22Rv1 (cell line): ENCODE measurements around the gene BABAM2.

Experiments used
- H3K27ac ChIP-seq: fragments of 450-650 bp; 2 replicates; pipeline ENCODE4 v1.5.1; 2017
- CTCF ChIP-seq: fragments of 450-650 bp; IDR thresholded peaks from 2 replicates; pipeline ENCODE4 v1.5.1; 2017; ENCODE audit warnings: mild to moderate bottlenecking
- ZFX ChIP-seq: fragments of 450-650 bp; IDR thresholded peaks from 2 replicates; pipeline ENCODE4 v1.6.1; 2017; ENCODE audit warnings: antibody characterized with exemption, borderline replicate concordance

Gene BABAM2

GRCh38 chr2:28375742-28376631 lies 485.5 kb downstream of the BABAM2 start:
- TF ChIP-seq CTCF (no peak), ZFX (no peak)
- no peak overlapping the region for H3K27ac ChIP-seq

- H3K27ac ChIP-seq, result no peak overlapping the region
- TF ChIP-seq CTCF (no peak), ZFX (no peak)
Observed at GRCh38 chr2:28377195-28377816, 486.8 kb downstream of the BABAM2 start.

GRCh38 chr2:28377984-28378678 lies 487.6 kb downstream of the BABAM2 start:
- no peak for TF ChIP-seq ZFX

DNA sequence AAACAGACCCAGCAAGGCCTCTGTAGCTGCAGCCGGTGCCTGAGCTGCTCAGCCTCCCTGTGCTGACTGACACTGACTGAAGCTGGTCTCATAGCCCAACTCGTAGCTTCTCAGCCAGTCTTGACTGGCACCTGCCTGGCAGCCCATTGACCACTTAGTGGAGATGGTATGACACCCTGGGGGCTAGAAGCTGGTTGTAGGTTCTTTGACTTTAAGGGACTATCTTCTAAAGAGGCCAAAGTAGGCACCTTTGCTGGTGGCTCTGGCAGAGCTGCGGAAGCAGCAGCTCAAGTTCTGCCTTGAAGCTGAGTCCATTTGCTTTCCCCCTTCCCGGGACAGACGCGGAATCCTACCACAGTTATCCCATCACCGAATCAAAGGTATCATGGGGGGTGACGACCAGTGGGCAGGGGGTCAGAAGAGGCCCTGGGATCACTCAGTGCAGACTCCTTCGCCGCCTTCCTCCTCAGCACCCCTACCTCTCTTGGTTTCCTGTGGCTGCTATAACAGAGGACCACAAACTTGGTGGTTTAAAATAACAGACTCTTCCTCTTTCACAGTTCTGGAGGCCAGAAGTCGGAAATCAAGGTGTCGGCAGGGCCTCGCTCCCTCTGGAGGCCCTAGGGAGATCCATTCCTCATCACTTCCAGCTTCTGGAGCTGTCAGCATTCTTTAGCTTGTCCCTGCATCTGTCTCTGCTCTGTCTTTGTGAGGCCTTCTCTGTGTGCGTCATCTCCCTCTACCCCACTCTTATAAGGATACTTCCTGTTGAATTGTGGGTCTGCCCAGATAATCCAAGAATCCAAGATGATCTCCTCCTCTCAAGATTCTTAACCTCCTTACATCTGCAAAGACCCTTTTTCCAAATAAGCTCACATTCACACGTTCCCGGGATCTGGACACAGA lies 488.4 kb downstream of the BABAM2 start:
- H3K27ac ChIP-seq, result no peak overlapping the region
- TF ChIP-seq CTCF (no peak), ZFX (no peak)

More at GRCh38 chr2:28377984-28378678, 487.6 kb downstream of the BABAM2 start:
- H3K27ac ChIP-seq, result no peak overlapping the region

GRCh38 chr2:28380219-28380618 lies 489.7 kb downstream of the BABAM2 start:
- H3K27ac ChIP-seq, result no peak overlapping the region
- TF ChIP-seq CTCF (no peak), ZFX (no peak)

GRCh38 chr2:28381225-28382180 lies 491.0 kb downstream of the BABAM2 start:
- H3K27ac ChIP-seq, result no peak overlapping the region

More at GRCh38 chr2:28381225-28382180, 491.0 kb downstream of the BABAM2 start:
- TF ChIP-seq CTCF (no peak), ZFX (no peak)
